HCT116 (cell line): ENCODE results near the gene CD320.
A peak's percentile ranks its signal among the peaks of the same experiment; 100 is the strongest.

Experiments
- CTCF ChIP-seq, 3 experiments: fragments of 200-600 bp in 1 of 3; sonication (generic) in 1 of 3; IDR thresholded peaks in 2 of 3; conservative IDR thresholded peaks in 1 of 3; 2 replicates each; pipeline ENCODE4 v1.5.1; 2012 to 2017; ENCODE audit warnings: low read depth in 2 of 3, low read length in 2 of 3, antibody characterized with exemption in 1 of 3, borderline replicate concordance in 1 of 3, control low read depth in 1 of 3, mild to moderate bottlenecking in 1 of 3, mixed read lengths in 1 of 3, mixed run types in 1 of 3, moderate library complexity in 1 of 3; ENCODE audit not compliant: insufficient read depth in 1 of 3
- ELF1 ChIP-seq: IDR thresholded peaks from 2 replicates; pipeline ENCODE4 v1.6.1; 2012; ENCODE audit warnings: low read depth, borderline replicate concordance
- EZH2 ChIP-seq: fragments of 200-600 bp; sonication (generic); IDR thresholded peaks from 2 replicates; pipeline ENCODE4 v1.6.1; 2017; ENCODE audit warnings: antibody characterized with exemption, mixed run types
- EZH2phosphoT487 ChIP-seq: fragments of 200-600 bp; IDR thresholded peaks from 2 replicates; pipeline ENCODE4 v1.6.1; 2018; ENCODE audit warnings: antibody characterized with exemption, borderline replicate concordance
- MAX ChIP-seq: IDR thresholded peaks from 2 replicates; pipeline ENCODE4 v1.6.1; 2012
- POLR2A ChIP-seq: IDR thresholded peaks from 2 replicates; pipeline ENCODE4 v1.7.0; 2011; ENCODE audit warnings: borderline replicate concordance; ENCODE audit not compliant: insufficient read depth, insufficient read length; ENCODE audit errors: extremely low read depth
- POLR2AphosphoS5 ChIP-seq: IDR thresholded peaks from 2 replicates; pipeline ENCODE4 v1.6.1; 2011; ENCODE audit warnings: mild to moderate bottlenecking, low read depth, low read length, moderate library complexity
- RAD21 ChIP-seq: IDR thresholded peaks from 2 replicates; pipeline ENCODE4 v1.6.1; 2012; ENCODE audit warnings: low read depth, mild to moderate bottlenecking
- REST ChIP-seq: IDR thresholded peaks from 2 replicates; pipeline ENCODE4 v1.6.1; 2012; ENCODE audit warnings: low read depth
- SRF ChIP-seq: IDR thresholded peaks from 2 replicates; pipeline ENCODE4 v1.6.1; 2012; ENCODE audit warnings: low read depth
- TCF7L2 ChIP-seq: IDR thresholded peaks from 2 replicates; pipeline ENCODE4 v1.7.0; 2011; ENCODE audit warnings: borderline replicate concordance, inconsistent platforms; ENCODE audit not compliant: insufficient read depth, insufficient read length; ENCODE audit errors: extremely low read depth
- YY1 ChIP-seq: IDR thresholded peaks from 2 replicates; pipeline ENCODE4 v1.6.1; 2011; ENCODE audit warnings: low read length, low read depth, moderate library complexity, mild to moderate bottlenecking; ENCODE audit not compliant: insufficient replicate concordance; ENCODE audit errors: extremely low read depth
- ZFX ChIP-seq: fragments of 450-650 bp; IDR thresholded peaks from 2 replicates; pipeline ENCODE4 v1.6.1; 2017
- ZNF274 ChIP-seq: fragments of 200-500 bp; sonication (Bioruptor generic); IDR thresholded peaks from 2 replicates; pipeline ENCODE4 v1.6.1; 2014; ENCODE audit warnings: mild to moderate bottlenecking, low read depth, low read length, inconsistent platforms

GRCh38 chr19:8334458-8335342 lies 26.5 kb upstream of the CD320 start:
- TF ChIP-seq POLR2A, result peak; percentile 56
- no peak for TF ChIP-seq CTCF (IDR thresholded peaks at IDR 0.05 in 2 of 3, conservative IDR thresholded peaks at IDR 0.05 in 1 of 3; ENCODE audit: borderline replicate concordance in 1 of 3, insufficient read depth in 1 of 3, low read depth in 2 of 3, low read length in 2 of 3)
- no peak for TF ChIP-seq TCF7L2
- TF ChIP-seq REST, result no peak
- TF ChIP-seq POLR2AphosphoS5, result peak; percentile 55
- peak; percentile 83 for TF ChIP-seq ZFX
- no peak for TF ChIP-seq RAD21
- no peak for TF ChIP-seq EZH2phosphoT487
- TF ChIP-seq ELF1, result no peak
- no peak for TF ChIP-seq EZH2
- TF ChIP-seq MAX, result peak; percentile 67; the same call in 1 of the 2 replicates
- TF ChIP-seq YY1, result no peak
- TF ChIP-seq SRF, result no peak
- TF ChIP-seq ZNF274, result no peak
